Measurements from ENCODE around the gene ERFL.

ERFL gene

DNA sequence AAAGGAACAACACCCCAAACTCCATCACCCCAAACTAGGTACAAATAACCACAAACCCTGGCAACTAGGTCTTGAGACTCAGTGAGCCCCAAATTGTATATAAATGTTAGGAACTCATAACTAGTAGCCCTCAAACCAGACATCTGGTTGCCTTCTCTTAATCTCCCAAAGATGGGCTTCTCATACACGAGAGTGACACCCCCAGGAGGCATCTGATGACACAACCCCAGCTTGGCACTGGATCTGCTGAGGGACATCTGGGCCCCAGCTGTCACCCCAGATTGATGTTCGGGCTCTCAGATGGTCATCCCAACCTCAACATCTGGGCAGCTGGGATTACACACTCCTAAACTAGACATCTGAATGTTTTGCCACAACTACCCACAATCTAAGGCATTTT is 16.1 kb upstream of the ERFL start:
- TF ChIP-seq TAF1 (IDR thresholded peaks at IDR 0.05; ENCODE audit: low read depth): no peak
- TF ChIP-seq, protein P1, sequence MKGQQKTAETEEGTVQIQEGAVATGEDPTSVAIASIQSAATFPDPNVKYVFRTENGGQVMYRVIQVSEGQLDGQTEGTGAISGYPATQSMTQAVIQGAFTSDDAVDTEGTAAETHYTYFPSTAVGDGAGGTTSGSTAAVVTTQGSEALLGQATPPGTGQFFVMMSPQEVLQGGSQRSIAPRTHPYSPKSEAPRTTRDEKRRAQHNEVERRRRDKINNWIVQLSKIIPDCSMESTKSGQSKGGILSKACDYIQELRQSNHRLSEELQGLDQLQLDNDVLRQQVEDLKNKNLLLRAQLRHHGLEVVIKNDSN (IDR thresholded peaks at IDR 0.05): no peak
- TF ChIP-seq RAD21 (IDR thresholded peaks at IDR 0.05; ENCODE audit: low read depth): no peak
- TF ChIP-seq, protein P2, sequence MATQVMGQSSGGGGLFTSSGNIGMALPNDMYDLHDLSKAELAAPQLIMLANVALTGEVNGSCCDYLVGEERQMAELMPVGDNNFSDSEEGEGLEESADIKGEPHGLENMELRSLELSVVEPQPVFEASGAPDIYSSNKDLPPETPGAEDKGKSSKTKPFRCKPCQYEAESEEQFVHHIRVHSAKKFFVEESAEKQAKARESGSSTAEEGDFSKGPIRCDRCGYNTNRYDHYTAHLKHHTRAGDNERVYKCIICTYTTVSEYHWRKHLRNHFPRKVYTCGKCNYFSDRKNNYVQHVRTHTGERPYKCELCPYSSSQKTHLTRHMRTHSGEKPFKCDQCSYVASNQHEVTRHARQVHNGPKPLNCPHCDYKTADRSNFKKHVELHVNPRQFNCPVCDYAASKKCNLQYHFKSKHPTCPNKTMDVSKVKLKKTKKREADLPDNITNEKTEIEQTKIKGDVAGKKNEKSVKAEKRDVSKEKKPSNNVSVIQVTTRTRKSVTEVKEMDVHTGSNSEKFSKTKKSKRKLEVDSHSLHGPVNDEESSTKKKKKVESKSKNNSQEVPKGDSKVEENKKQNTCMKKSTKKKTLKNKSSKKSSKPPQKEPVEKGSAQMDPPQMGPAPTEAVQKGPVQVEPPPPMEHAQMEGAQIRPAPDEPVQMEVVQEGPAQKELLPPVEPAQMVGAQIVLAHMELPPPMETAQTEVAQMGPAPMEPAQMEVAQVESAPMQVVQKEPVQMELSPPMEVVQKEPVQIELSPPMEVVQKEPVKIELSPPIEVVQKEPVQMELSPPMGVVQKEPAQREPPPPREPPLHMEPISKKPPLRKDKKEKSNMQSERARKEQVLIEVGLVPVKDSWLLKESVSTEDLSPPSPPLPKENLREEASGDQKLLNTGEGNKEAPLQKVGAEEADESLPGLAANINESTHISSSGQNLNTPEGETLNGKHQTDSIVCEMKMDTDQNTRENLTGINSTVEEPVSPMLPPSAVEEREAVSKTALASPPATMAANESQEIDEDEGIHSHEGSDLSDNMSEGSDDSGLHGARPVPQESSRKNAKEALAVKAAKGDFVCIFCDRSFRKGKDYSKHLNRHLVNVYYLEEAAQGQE (IDR thresholded peaks at IDR 0.05; ENCODE audit: low read depth): no peak
- no peak for TF ChIP-seq TCF12 (IDR thresholded peaks at IDR 0.05; ENCODE audit: low read depth)

DNA sequence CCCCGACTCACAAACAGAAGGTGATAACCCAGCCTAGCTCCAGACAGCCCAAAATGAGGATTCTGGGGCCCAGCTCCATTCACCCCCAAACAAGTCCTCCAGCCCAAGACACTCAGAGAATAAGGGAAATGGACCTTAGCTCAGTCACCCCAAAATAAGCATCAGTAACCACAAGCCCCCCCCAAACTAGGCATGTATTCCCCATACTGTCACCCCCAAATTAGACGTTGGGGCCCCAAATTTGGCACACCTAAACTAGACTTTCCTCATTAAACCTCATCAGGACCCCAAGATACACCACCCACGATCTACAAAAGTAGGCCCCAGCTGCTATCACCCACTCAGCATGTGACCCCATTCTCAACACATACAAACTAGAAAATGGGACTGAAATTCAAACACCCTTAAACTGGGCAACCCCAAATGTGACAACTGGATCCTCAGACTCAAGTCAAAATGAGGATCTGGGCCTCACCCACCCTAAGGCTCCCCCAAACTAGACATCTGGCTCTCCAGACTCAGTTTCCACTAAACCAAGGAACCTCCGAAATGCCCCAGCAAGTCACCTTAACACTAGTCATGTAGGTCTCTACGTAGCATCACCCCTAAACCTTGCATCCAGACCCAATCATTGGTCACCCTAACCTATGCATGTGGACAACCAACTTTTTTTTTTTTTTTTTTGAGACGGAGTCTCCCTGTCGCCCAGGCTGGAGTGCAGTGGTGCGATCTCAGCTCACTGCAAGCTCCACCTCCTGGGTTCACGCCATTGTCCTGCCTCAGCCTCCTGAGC is 13.4 kb upstream of the ERFL start:
- no peak for TF ChIP-seq YY1 (IDR thresholded peaks at IDR 0.05; ENCODE audit: low read depth)

DNA sequence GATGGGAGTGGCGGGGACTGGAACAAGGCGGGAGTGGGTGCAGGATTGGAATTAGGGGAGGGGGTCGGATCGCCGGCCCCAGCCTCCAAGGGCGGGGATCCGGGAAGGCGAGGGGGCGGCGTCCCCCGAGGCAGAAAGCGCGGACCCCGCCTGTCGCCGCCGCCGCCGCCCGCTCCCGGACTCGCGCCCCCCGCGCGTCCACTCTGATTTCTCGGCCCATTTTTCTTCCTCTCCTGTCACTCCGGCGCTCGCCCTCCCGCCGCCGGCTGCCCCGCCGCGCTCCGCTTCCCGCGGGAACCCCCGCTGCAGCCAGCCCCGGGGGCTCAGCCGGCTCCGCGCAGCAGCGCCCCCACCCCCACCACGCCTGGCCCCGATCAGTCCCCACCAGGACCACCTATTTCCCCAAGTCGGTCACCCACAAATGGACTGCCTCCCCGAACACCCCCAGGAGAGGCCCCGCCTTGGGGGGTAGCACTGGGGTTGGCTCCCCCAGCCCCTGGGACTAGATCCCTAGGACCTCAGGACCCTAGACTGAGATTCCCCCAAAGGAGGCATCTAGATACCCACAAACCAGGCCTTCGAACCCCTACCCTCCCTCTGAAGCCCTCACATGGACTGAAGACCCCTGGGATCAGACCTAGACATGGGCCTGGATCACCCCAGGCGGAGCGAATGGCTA is 12.6 kb upstream of the ERFL start:
- TF ChIP-seq CEBPB (IDR thresholded peaks at IDR 0.05): no peak
- TF ChIP-seq, protein P3, sequence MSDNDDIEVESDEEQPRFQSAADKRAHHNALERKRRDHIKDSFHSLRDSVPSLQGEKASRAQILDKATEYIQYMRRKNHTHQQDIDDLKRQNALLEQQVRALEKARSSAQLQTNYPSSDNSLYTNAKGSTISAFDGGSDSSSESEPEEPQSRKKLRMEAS (IDR thresholded peaks at IDR 0.05): no peak

DNA sequence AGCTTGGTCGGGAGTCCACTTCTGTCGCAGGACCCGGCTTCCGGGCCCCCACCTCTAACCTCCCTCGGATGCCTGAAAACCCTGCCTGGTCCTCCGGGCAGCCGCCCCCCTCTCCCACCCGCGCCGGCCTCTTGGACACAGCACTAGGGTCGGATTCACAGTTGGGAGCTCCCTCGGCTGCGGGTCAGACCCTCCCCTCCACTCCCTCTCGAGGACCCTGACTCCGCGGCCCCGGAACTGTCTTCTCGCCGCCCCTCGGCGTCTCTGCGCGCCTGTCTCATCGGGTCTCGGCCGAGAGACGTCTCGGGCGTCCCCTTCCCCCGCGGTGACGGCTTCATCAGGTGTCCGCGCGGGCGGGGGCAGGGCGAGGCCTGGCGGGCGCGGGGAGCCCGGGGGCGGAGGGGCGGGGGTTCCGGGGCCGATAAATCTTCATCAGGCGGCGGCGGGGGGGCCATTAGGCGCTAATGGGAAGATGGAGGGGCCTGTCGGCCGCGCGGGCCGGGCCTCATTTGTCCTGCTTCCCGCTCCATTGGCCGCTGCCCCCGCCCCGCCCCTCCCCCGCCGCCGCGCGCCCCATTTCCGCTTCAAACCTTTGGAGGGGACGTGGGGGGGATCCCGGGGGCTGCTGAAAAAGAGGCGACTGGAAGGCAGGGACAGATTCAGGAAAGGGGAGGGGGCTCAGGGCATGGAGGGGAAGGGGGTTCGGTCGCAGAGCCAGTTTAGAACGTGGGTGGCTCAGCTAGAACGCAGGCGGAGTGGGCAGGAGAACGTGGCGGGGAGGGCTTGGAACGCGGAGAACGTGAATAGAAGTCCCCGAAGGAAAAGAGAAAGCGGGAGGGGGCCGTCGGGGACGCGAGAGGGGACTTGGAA is 11.8 kb upstream of the ERFL start:
- TF ChIP-seq TAF1 (IDR thresholded peaks at IDR 0.05; ENCODE audit: low read depth) (no peak), NFIC (IDR thresholded peaks at IDR 0.05) (no peak), TEAD4 (IDR thresholded peaks at IDR 0.05) (no peak), ZBTB7A (IDR thresholded peaks at IDR 0.05; ENCODE audit: low read depth) (no peak), RAD21 (IDR thresholded peaks at IDR 0.05; ENCODE audit: low read depth) (no peak), EP300 (IDR thresholded peaks at IDR 0.05; ENCODE audit: borderline replicate concordance) (no peak), EGR1 (IDR thresholded peaks at IDR 0.05) (no peak), TCF12 (IDR thresholded peaks at IDR 0.05; ENCODE audit: low read depth) (no peak), CREB1 (IDR thresholded peaks at IDR 0.05; ENCODE audit: low read depth) (no peak), YY1 (IDR thresholded peaks at IDR 0.05; ENCODE audit: low read depth) (no peak), FOXM1 (IDR thresholded peaks at IDR 0.05; ENCODE audit: borderline replicate concordance, low read depth) (no peak)
- TF ChIP-seq, protein P2 (IDR thresholded peaks at IDR 0.05; ENCODE audit: low read depth): no peak
- TF ChIP-seq, protein P1 (IDR thresholded peaks at IDR 0.05): no peak
- TF ChIP-seq, protein P3 (IDR thresholded peaks at IDR 0.05): no peak

DNA sequence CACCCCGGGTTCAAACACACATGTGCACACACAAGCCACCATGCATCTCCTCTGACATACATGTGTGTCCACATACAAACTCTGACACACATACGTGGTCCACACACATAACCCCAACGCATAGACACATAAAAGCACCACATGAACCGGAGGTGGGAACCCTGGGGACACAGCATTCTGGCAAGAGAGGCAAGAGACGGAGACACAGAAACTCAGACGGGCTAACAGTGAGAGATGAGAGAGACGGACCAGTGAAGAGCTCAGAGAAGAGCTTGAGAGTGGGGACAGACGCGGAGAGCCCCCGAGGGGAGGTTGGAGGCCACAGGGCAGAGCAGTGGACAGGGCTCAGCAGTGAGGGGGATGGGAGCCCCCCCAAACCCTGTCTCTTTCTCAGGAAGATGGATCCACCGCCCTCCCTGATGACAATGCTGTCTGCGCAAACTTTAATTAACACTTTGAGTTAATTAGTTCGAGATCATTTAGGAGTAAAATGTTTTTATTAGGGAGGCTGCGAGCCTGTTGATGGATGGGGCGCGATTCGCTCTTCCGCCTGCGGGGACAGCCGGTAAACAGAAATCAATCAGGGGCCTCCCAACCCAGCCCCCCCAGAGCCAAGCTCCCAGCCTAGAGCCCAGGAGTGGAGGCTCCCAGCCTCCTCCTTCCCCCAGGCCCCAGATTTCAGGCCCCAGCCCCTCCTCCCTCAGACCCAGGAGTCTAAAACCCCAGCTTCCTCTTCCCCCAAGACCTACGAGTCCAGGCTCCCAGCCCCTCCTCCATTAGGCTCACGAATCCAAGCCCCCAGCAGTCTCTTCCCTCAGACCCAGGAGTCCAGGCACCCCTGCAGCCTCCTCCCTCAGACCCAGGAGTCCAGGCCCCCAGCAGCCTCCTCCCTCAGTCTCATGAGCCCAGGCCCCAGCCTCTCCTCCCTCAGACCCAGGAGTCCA is 9.5 kb upstream of the ERFL start:
- TF ChIP-seq TAF1 (IDR thresholded peaks at IDR 0.05; ENCODE audit: low read depth) (no peak), EGR1 (IDR thresholded peaks at IDR 0.05) (no peak), ZBTB7A (IDR thresholded peaks at IDR 0.05; ENCODE audit: low read depth) (no peak)

Measured in Ishikawa (cell line).